Natural killer cell (primary cell): ENCODE results near the gene CREM. TPM values are rescaled to one million over a fixed set of nuclear protein-coding genes. Genes with fewer than 3 reads are reported as not detected.

ENCODE experiments used
- ATAC-seq, 3 donors: fragments of 150-1000 bp in 2 of 3; fragments of 200-7000 bp in 1 of 3; cut with Tn5 transposase; 1 replicate in 1 of 3; 2 replicates in 2 of 3; pipeline ENCODE4 v1.10.0; 2021; ENCODE audit warnings: mild to moderate bottlenecking in 2 of 3, moderate library complexity in 2 of 3
- DNase-seq, 2 donors: peaks; one replicate each; pipeline versions ENCODE4 v3.0.0 to v3.0.0-alpha.2; 2013 to 2021; ENCODE audit warnings: mixed read lengths in 1 of 2
- H3K27ac ChIP-seq: one replicate; pipeline ENCODE4 v1.5.1; 2013; ENCODE audit warnings: mild to moderate bottlenecking, low read length
- H3K27me3 ChIP-seq: one replicate; pipeline ENCODE4 v1.6.1; 2013; ENCODE audit warnings: low read length; ENCODE audit not compliant: control insufficient read depth, insufficient read depth
- H3K36me3 ChIP-seq: one replicate; pipeline ENCODE4 v1.6.1; 2013; ENCODE audit warnings: low read length; ENCODE audit not compliant: control insufficient read depth, insufficient read depth
- H3K4me1 ChIP-seq: one replicate; pipeline ENCODE4 v1.6.1; 2013; ENCODE audit warnings: low read length; ENCODE audit not compliant: control insufficient read depth, insufficient read depth
- H3K4me3 ChIP-seq: one replicate; pipeline ENCODE4 v1.5.1; 2013; ENCODE audit warnings: low read length
- H3K9me3 ChIP-seq: one replicate; pipeline ENCODE4 v1.6.1; 2013; ENCODE audit warnings: low read length; ENCODE audit not compliant: control insufficient read depth, insufficient read depth
- H3K27ac Mint-ChIP-seq, 2 donors: one replicate each; pipeline ENCODE4 v1.8.0; 2022; ENCODE audit warnings: mild to moderate bottlenecking in 2 of 2, mixed read lengths in 2 of 2, moderate library complexity in 1 of 2
- H3K27me3 Mint-ChIP-seq, 2 donors: one replicate each; pipeline ENCODE4 v1.8.0; 2022; ENCODE audit warnings: low read depth in 2 of 2, mixed read lengths in 2 of 2
- H3K36me3 Mint-ChIP-seq: one replicate; pipeline ENCODE4 v1.8.0; 2022; ENCODE audit warnings: mixed read lengths
- H3K4me1 Mint-ChIP-seq, 2 donors: one replicate each; pipeline ENCODE4 v1.8.0; 2022; ENCODE audit warnings: mixed read lengths in 2 of 2
- H3K4me3 Mint-ChIP-seq: one replicate; pipeline ENCODE4 v1.8.0; 2022; ENCODE audit warnings: mild to moderate bottlenecking, moderate library complexity, mixed read lengths
- H3K9me3 Mint-ChIP-seq, 2 donors: one replicate each; pipeline ENCODE4 v1.8.0; 2022; ENCODE audit warnings: mixed read lengths in 2 of 2
- CTCF ChIP-seq: fragments of 200-600 bp; IDR thresholded peaks from one replicate; pipeline ENCODE4 v1.8.0; 2022; ENCODE audit warnings: antibody characterized with exemption
- WGBS: methylation state at CpG from one replicate; pipeline ENCODE4 v1.1.7; 2013; ENCODE audit warnings: missing lambda C conversion rate; ENCODE audit not compliant: insufficient coverage; 5-methylcytosine and 5-hydroxymethylcytosine counted together
- intact Hi-C: fragments of 100-400 bp; cut with micrococcal nuclease; formaldehyde crosslinking; loops from one replicate; pipeline ENCODE4 v1.14.2; 2022
- total RNA-seq, 4 donors: library from RNA; stranded (reverse); fragments of 120-200 nt in 1 of 4; gene quantifications; one replicate each; pipeline versions ENCODE4 v1.2.3 to v1.2.4, GENCODE V29; 2013 to 2022

The CREM gene
- total RNA-seq, 3 donors from 2014 or later (not counting 1 experiment from before 2014, with no cell fraction given), result 48.0 to 64.3 (median 54.6) TPM

- H3K27ac ChIP-seq, result peak overlapping the region; percentile 92
- H3K4me1 ChIP-seq, result peaks cover 16% of the 10 kb centered on the region
- Mint-ChIP-seq H3K27ac (peak overlapping the region; percentile 96 to 98), H3K4me3 (peak overlapping the region; percentile 94), H3K9me3 (peaks cover 0 to 2% of the 10 kb centered on the region in 2 donors), H3K36me3 (no peaks in the 10 kb centered on the region), H3K27me3 (no peaks in the 10 kb centered on the region), H3K4me1 (peaks cover 19 to 36% of the 10 kb centered on the region in 2 donors)
- peak overlapping the region; percentile 43 for H3K4me3 ChIP-seq
- DNase-seq (peak in 1 of 2 donors; percentile 91), ATAC-seq (peak; percentile 13 to 28 (median 24))
- TF ChIP-seq CTCF, result no peak
- intact Hi-C loops, result loop anchor here (1.0 to 5.0 kb wide), 3 partner anchors 63 to 142 kb away; partner anchors contain the start of gene CCNY
- no peaks in the 10 kb centered on the region for H3K9me3 ChIP-seq
- no peaks in the 10 kb centered on the region for H3K36me3 ChIP-seq
- no peaks in the 10 kb centered on the region for H3K27me3 ChIP-seq
- 42% methylated on average over 1 of the region's 1 CpG for WGBS
Measured at GRCh38 chr10:35194906-35195305, 68.3 kb downstream of the CREM start.

GRCh38 chr10:35195361-35196306, 69.0 kb downstream of the CREM start:
- TF ChIP-seq CTCF, result peak; percentile 88
- peak overlapping the region; percentile 92 for H3K27ac ChIP-seq
- H3K27me3 Mint-ChIP-seq, result no peaks in the 10 kb centered on the region
- DNase-seq, result peak; percentile 63 to 97
- H3K9me3 ChIP-seq, result no peaks in the 10 kb centered on the region
- intact Hi-C loops, result loop anchor here (1.0 to 5.0 kb wide), 4 partner anchors 21 to 142 kb away; partner anchors contain the start of gene CCNY
- no peaks in the 10 kb centered on the region for H3K36me3 Mint-ChIP-seq
- H3K27me3 ChIP-seq, result no peaks in the 10 kb centered on the region
- peak overlapping the region; percentile 94 for H3K4me3 Mint-ChIP-seq
- no peaks in the 10 kb centered on the region for H3K36me3 ChIP-seq
- H3K9me3 Mint-ChIP-seq, result peaks cover 0 to 2% of the 10 kb centered on the region in 2 donors
- peaks cover 16% of the 10 kb centered on the region for H3K4me1 ChIP-seq
- peak overlapping the region; percentile 96 to 98 for H3K27ac Mint-ChIP-seq
- under 1% methylated on average over 12 of the region's 15 CpGs for whole genome bisulfite sequencing
- peak overlapping the region; percentile 43 for H3K4me3 ChIP-seq
- peaks cover 19 to 42% of the 10 kb centered on the region in 2 donors for H3K4me1 Mint-ChIP-seq
- ATAC-seq, result peak; percentile 82 to 94 (median 84)

GRCh38 chr10:35200487-35200886, 73.8 kb downstream of the CREM start:
- no peak for TF ChIP-seq CTCF
- H3K9me3 ChIP-seq, result no peaks in the 10 kb centered on the region
- ATAC-seq (no peak), DNase-seq (no peak)
- H3K9me3 Mint-ChIP-seq, result no peaks in the 10 kb centered on the region
- no peaks in the 10 kb centered on the region for H3K27me3 Mint-ChIP-seq
- H3K4me3 ChIP-seq, result no peak overlapping the region
- peak overlapping the region in 1 of 2 donors; percentile 44 for H3K27ac Mint-ChIP-seq
- H3K27me3 ChIP-seq, result no peaks in the 10 kb centered on the region
- peaks cover 5% of the 10 kb centered on the region for H3K4me1 ChIP-seq
- H3K36me3 Mint-ChIP-seq, result no peaks in the 10 kb centered on the region
- H3K4me3 Mint-ChIP-seq, result no peak overlapping the region
- H3K4me1 Mint-ChIP-seq, result peaks cover 11 to 24% of the 10 kb centered on the region in 2 donors
- no peaks in the 10 kb centered on the region for H3K36me3 ChIP-seq
- no peak overlapping the region for H3K27ac ChIP-seq
- 64% methylated on average over 1 of the region's 1 CpG for WGBS
- intact Hi-C loops, result no loop called here
